Measurements from ENCODE around the gene PDSS2.

PDSS2 gene

DNA sequence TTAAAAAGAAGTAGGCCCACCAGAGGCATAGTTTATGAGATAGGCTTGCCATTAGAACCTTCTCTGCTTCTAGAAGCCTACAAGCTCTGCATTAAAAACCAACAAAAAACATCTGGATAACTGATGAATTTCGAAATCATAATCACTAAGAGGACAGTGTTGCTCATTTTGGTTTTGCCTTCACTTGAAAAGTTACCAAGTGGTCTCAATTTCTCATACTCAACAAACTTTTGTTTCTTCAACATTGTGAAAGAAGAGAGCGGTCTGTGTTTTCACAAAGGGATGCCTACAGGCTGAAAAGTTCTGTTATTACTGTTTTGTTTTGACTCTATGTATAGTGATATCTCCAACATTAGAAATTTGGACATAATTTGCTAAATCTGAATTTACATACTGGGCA, 98.9 kb downstream of the PDSS2 start:
- DNase-seq (ENCODE audit: low spot score) = no peak

DNA sequence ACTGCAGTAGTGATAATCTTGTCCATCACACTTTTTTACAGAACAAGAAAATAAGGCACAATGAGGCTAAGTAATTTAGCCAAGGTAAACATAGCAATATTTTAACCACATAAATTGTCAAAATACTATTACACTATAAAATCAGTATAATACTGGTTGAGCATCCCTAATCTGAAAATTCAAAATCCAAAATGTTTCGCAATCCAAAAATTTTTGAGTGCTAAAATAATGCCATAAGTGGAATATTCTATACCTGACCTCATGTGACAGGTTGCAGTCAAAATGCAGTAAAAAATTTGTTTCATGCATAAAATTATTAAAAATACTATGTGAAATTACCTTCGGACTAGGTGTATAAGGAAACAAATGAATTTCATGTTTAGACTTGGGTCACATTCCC, 101.5 kb downstream of the PDSS2 start:
- no peak for DNase-seq (ENCODE audit: low spot score)

DNA sequence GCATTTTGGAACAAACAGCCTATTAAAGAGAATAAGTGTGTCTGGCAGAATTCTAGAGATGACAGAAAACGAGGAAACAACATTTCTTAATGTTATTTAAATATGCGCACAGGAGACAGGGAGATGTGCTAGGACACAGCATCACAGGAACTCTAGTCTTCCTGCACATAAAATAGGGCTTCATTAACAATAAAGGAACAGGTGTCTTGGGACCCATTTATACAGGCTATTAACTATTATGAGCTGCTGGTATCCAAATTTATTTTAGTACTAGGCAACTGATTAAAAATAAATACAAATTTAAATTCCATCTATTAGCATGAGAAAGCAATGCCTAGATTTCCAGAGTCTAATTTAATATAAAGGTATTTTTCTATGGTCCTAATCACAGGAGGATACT, 102.3 kb downstream of the PDSS2 start:
- no peak for DNase-seq (ENCODE audit: low spot score)

DNA sequence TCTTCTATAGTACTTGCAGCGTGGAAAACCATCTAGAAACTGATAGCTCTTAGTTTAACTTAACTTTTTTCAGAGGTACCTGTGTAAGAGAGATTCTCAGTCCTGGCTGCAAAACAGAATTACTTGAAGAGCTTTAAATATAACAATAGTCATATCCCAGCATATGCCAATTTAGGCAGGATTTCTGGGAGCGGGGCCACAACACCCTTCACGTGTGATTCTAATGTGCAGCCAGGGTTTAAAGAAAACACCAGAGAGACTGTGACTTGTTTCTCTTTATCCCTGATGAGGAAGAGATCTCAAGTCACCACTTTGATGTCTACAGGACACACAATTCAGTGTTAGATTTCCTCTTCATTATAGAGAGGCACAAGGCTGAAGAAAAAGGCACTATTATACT, 103.7 kb downstream of the PDSS2 start:
- DNase-seq (ENCODE audit: low spot score) = no peak

DNA sequence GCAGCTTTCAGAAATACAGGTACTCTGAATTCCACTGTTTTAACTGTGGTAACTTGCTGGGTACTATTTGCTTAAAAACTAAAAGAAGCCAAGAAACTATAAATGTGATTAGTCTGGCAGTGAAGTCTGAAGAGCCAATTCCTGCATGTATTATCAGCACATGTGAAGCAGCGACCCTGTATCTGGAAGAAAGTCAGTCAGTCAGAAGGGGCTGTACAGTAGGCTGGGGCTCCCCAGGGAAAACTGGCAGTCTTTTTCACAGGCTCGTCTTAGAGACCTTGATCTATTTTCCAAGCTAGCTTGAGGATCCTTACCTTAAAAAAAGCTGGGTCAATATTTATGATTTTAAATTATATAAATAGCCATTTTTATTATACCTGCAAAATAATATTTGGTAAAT, 104.9 kb downstream of the PDSS2 start:
- DNase-seq (ENCODE audit: low spot score) = no peak

DNA sequence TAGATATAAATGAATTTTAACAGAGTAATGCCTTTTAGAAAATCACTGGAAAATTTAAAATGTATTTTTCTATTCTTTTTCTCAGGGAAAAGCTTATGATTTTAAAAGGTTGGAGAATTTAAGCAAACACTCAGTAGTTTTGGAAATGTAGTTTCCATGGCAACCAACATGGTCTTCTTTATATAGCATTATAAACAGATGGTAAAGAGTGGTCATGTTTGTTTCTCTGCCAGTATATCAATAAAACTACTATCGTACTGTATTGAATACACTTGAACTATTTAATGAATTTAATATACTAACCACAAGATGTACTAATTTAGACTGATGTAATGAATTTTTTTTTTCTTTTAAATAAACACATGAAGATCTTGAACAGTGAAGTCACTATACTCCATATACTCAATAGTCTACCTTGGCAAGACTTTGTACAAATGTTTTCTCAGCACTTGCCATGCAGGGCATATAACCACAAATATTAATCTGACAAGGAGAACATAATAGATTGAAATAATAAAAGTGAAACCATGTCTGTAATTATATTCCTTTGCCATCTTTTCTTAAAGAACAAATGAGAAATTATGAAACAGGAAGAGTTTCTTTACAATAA, 105.5 kb downstream of the PDSS2 start:
- no peak for DNase-seq (ENCODE audit: low spot score)

DNA sequence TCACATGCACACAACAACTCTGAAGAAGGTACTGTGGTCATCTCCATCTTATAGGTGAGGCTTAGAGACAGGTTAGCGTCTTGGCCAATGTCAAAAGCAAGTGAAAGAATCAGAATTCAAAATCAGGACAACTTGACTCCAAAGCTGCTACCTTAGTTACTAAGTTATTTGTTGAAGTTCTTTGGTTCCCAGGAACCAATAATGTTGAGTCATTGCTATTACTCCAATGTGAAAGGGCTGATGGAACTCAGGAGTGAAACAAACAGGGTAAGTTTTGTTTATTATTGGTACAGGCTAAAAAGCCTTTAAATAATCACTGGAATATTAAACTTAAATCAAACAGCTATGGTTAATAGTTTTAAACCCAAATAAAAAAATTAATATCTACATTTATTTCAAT, 111.1 kb downstream of the PDSS2 start:
- no peak for DNase-seq (ENCODE audit: low spot score)

DNA sequence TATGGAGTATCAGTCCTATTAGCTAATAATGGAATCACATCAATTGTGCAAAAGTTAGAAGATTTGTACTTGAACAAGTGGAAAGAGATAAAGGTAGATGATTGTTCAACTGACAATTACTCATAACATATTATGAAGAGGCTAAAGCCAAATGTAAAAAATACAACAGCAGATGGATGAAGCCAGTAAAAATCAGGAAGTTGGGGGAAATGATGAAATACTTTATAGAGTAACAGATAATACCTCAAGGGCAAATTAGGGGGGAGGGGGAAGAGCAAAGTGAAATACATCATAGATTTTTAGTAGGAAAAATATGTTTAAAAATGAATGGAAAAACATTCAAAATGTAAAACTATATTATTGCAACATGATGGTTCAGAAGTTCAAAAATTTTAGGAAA, 114.0 kb downstream of the PDSS2 start:
- no peak for DNase-seq (ENCODE audit: low spot score)

DNA sequence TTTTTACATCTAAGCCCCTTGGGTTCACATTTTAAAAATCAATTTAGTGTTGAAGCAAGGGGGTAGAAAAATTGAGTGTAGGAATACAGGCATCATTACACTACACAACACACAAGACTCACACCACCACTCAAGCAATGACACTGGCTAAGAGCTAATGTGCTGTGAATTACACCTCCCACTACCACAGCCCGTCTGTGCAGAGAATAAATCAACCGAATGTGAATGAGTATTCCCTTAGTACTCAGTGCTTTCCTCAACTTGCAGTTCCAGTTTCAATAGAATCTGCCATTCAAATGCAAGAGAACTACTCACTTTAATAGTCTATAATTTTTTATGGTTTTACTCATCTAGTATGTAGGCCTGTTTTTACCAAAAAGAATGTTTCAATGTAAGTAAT, 114.4 kb downstream of the PDSS2 start:
- DNase-seq (ENCODE audit: low spot score) = no peak

DNA sequence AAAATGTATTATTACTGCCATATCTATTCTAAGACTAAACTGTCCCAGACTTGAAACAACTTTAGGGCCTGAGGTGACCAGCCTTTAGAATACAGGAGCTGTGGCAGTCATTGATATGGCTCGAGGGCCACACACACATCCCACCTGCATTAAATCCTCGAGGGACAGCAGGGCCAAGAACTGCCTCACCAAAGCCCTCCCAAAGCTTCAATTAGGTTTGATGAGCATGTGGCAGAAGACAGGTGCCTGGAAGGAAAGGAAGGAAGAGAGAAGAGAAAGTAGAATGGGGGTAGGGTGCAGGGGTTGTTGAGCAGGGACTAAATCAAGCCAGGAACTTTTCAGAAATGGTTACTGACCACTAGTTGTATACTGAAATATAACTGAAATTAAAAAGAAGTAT, 115.0 kb downstream of the PDSS2 start:
- no peak for DNase-seq (ENCODE audit: low spot score)

DNA sequence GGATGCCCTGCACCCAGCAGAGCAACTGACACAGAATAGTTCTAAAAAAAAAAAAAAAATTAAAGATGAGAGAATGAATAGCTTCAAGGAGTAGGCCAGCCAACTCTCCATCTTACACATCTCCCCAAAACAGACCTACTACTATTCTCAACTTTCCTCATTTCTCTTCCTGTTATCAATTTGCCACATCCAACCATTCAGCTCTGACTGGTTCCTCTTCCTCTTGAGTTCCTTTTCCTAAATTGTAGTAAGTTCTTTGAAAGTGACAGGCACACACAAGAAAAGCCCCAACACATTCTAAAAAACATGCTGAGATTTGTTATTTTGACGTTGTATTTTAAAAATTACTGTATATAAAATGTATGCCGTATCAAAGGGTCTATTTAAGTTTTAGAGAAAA, 117.2 kb downstream of the PDSS2 start:
- DNase-seq (ENCODE audit: low spot score) = no peak

DNA sequence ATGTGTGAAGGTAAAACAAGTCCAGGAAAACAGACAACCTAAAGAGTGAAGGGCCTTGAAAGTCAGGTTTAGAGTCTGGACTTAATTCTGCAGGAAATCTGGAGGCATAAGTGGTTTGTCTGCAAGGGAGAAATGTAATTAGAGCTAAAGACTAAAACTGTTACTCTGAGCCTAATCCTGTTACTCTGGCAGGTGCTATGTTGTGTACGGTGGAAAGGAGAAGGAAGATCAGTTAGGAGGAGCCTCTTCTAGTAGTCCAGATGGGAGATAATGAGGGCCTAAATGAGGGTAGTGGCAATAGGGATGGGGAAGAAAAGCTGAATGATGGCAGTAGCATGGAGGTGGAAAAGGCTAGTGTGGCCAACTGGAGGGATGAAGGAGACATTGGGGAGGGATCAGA, 118.5 kb downstream of the PDSS2 start:
- DNase-seq (ENCODE audit: low spot score) = no peak

DNA sequence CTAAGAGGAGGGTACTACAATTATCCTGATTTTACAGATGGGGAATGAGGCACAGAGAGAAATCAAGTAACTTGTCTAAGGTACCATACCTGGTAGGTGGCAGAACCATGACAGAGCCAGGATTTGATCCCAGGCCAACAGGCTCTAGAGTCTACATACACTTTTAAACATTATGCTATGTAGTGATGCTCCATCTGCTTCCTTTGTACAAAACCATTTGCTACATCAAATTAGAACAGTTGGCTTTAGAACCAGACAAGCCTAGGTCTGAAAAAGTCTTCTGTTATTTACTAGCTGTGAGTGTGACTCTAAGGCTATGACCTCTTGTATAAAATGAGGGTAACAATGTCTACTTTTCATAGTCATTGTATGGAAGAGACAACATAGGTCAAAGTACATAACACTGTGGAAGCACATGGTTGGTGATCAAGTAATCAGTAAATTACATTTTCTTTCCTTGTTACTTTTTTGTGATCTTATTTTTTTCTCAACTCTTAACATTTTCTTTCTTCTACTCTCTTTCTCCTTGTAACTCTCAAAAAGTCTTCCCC, 122.1 kb downstream of the PDSS2 start:
- DNase-seq (ENCODE audit: low spot score) = no peak

DNA sequence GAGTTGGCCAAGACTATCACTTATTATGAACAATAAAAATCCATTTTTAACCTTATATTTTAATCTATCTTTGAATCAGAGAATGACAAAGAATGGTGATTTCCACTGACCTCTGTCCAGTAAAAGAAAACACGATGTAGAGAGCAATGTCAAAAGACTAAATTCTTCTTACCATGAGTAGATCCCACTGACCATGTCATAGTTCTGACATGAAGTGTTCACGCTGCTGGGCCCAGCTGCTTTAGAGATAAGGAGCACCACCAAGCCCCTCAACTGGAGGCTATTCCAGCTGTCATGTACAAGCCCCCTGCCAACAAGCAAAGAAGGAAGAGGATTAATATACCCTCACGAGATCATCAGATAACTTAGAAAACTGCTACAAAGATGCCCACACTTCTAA, 125.3 kb downstream of the PDSS2 start:
- DNase-seq (ENCODE audit: low spot score) = no peak

DNA sequence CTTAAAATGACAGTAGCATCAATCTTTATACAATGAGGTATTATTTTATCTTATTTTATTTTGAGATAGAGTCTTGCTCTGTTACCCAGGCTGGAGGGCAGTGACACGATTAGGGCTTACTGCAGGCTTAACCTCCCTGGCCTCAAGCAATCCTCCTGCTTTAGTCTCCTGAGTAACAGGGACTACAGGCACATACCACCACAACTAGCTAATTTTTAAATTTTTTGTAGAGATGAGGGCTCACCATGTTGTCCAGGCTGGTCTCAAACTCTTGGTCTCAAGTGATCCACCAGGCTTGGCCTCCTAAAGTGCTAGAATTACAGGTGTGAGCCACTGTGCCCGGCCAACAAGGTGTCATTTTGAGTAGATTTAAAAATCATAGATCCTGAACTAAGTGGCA, 125.9 kb downstream of the PDSS2 start:
- no peak for DNase-seq (ENCODE audit: low spot score)

DNA sequence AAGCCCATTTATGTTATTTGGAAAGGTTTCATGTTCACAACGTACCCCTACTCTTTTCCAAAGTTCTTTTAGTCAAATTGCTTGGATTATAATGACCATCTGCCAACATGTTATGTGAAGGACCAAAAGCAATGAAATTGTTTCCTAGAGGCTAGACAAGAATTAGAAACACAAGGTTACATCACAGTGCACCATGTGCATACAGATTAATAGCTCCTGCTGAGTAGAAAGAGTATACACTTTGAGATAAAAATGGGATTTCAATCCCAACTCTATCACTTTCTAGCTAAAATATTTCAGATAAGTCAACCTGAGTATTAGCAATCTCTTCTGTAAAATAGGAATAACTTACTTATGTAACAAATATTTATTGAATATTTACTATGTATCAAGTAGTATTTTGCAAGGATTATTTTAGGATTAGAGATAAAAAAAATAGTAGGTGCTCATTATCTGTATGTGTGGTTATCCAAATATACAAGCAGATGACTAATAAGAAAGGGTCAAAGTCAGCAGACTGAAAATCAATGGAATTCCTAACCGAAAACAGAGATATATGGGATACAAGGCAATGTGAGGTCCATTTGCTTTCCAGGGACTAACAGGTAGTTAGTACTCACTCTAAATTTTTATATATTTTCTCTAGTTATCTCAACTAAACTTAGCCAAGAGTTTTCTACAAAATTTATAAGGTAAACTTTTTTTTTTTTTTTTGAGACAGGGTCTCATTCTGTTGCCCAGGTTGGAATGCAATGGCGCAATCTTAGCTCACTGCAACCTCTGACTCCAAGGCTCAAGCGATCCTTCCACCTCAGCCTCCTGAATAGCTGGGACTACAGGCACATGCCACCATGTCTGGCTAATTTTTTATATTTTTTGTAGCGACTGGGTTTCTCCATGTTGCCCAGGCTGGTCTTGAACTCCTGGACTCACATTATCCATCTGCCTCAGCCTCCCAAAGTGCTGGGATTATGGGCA, 127.7 kb downstream of the PDSS2 start:
- DNase-seq (ENCODE audit: low spot score) = no peak

DNA sequence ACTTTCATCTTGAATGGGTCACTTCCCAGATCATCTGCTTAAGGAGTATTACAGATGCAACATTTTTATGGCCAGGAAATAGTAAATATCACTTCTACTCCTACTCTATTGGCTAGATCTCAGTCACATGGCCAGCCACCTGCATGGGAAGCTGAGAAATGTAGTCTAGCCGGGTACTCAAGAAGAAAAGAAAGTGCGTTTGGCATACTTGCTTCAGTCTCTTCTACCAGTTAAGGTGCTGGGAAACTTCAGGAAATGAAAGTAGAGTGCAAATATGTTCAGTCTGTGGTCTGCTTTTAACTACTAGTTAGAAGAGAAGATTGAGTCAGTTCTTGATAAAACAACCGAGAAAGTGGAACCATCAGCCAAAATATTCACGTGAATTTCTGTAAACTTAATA, 129.2 kb downstream of the PDSS2 start:
- DNase-seq (ENCODE audit: low spot score) = no peak

DNA sequence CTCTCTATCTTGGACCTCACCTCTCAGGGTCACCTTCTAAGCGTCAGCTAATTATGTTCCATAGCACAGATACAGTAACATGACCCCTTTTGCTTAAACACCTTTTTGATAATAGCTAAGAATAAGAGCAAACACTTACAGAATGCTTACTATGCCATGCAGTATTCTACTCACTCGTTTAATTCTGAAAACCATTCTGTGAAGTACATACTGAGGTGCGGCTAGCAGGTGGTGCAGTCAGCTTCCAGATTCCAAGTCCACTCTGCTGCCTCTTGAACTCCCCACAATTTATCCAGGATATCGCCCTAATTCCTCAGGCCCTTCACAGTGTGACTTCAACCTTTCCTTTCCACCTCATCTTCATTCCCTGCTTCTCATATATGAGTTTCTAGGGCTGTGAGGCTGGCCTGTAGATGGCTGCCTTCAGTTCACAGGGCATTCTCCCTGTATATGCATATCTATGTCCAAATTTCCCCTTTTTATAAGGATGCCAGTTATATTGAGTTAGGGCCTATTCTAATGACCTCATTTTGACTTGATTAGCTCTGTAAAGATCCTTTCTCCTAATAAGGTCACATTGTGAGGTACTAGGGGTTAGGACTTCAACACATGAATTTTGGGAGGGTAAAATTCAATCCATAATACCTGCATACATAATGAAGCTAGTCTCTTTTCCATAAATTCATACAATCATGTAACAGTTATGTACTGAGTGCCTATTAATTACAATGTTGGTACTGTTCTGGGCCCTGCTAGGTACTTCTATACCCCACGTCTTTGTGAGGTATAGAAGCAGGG, 130.1 kb downstream of the PDSS2 start:
- no peak for DNase-seq (ENCODE audit: low spot score)

DNA sequence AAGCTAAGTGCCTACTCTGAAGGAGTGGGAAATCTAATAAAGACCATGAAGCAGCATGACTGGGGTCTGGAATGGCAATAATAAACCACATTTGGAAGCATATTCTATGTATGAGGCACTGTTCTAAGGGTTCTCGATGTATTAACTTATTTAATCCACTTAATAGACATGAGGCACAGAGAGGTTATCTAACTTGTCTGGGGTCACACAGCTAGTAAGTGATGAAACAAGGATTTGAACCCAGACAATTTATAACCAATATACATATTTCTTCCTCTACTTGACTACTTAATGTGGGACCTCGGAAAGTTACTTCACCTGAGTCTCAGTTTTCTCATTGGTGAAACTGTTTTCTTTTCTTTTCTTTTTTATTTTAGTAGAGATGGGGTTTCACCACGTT, 131.3 kb downstream of the PDSS2 start:
- no peak for DNase-seq (ENCODE audit: low spot score)

DNA sequence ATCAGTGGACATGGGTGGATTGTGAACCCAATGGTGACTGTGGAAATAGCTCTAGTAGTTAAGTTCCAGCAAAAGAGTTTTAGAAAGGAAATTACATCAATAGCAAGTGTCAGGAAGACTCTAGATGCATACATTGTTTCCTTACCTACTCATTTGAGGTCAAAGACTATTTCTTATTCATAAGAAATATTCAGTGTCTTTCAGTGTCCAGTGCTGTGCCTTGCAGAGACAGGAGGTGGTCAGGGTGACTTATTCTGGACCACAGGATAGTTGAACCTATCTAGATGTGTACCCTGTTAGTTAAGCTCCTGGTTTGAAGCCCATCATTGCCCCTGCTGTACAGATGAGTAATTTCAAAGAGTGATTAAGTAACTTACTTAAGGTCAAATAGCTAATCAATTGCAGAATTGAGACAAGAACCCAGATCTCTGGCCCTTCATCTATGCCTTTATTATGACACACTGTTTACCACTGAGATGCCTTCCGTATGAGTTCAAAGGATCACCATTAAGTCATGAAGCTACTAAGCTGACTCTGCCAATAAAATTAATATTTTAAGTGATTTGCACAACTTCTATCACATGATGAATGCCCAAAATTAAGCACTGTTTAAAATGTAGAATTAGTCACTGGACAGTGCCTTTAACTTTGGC, 136.1 kb downstream of the PDSS2 start:
- peak; percentile 62 for DNase-seq (ENCODE audit: low spot score)

DNA sequence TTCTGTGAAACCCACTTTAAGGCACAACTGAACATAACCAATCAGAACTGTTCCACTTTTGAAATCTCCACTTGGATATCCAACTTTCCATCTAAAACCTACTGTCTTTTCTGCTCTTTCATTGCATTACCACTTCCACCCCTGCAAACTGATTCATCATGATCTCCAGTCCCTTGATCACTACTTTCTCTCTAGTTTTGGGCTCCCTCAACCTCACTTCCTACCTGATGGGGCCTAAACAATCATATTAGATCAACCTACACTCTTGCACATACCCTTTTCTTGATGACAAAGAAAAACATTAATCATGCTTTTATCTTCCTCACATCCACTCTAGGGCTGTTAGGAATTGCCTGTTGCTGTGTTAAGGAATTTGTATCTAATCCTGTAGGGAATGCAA, 137.6 kb downstream of the PDSS2 start:
- DNase-seq (ENCODE audit: low spot score) = no peak

DNA sequence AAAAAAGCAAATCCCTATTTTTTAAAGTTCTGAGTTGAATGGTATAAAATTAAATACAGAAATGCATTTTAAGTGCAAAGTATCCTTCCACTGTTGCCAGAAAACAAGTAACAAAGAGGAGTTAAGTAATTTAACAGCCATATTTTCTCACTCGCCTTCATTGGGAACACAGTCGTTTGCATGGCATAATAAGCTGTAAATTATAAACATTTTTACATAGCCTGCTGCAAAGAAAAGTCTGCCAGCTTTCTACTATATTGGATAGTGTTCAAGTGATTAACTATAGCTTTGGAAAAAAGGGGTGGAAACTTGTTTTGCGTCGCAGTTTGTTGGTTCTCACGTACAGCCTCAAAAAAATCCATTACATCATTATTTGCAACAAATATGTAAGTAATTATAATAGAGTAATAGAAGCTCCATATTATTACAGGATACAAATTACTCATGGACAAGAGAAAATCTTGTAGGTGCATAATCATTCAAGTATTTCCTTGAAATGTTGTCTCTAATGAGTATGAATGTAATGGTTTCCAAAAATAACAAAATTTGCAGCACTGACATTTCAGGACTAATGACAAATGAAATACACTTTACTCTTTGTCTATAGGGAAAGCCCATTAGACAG, 139.3 kb downstream of the PDSS2 start:
- DNase-seq (ENCODE audit: low spot score) = peak; percentile 21

All from kidney capillary endothelial cell (primary cell).